ENCODE results near the gene IL17RA.
"Not testable (repeated sequence)": the region's sequence is repeated elsewhere in the genome, so short reads cannot be mapped to it uniquely, and the experiment has no call there.

Gene IL17RA

GRCh38 chr22:17084554-17085276, at the start of gene IL17RA:
TSS of gene IL17RA (plus strand) at chr22:17085000. CDS start at chr22:17085092, 92 bp downstream.
- peak; percentile 78 to 92 (median 88) for DNase-seq (ENCODE audit: low read depth in 3 of 3, low spot score in 1 of 3)

GRCh38 chr22:17035246-17035645, 49.6 kb upstream of the IL17RA start:
- DNase-seq (ENCODE audit: low read depth in 3 of 3, low spot score in 1 of 3): no peak

GRCh38 chr22:17035976-17036841, 48.6 kb upstream of the IL17RA start:
- DNase-seq (ENCODE audit: low read depth in 3 of 3, low spot score in 1 of 3): not testable (repeated sequence)

GRCh38 chr22:17036842-17037711, 47.7 kb upstream of the IL17RA start:
- DNase-seq (ENCODE audit: low read depth in 3 of 3, low spot score in 1 of 3): not testable (repeated sequence)

- no peak for DNase-seq (ENCODE audit: low read depth in 3 of 3, low spot score in 1 of 3)
Measured at GRCh38 chr22:17043521-17043920, 41.3 kb upstream of the IL17RA start.

- no peak for DNase-seq (ENCODE audit: low read depth in 3 of 3, low spot score in 1 of 3)
Measured at GRCh38 chr22:17046566-17047348, 38.0 kb upstream of the IL17RA start.

GRCh38 chr22:17047656-17048055, 37.1 kb upstream of the IL17RA start:
- no peak for DNase-seq (ENCODE audit: low read depth in 3 of 3, low spot score in 1 of 3)

GRCh38 chr22:17056058-17056457, 28.7 kb upstream of the IL17RA start:
- DNase-seq (ENCODE audit: low read depth in 3 of 3, low spot score in 1 of 3): no peak

- DNase-seq (ENCODE audit: low read depth in 3 of 3, low spot score in 1 of 3): no peak
Measured at GRCh38 chr22:17056807-17057206, 28.0 kb upstream of the IL17RA start.

GRCh38 chr22:17057959-17058814, 26.6 kb upstream of the IL17RA start:
- peak in 1 of 3 donors; percentile 21 for DNase-seq (ENCODE audit: low read depth in 3 of 3, low spot score in 1 of 3)

- no peak for DNase-seq (ENCODE audit: low read depth in 3 of 3, low spot score in 1 of 3)
Measured at GRCh38 chr22:17060126-17060525, 24.7 kb upstream of the IL17RA start.

- DNase-seq (ENCODE audit: low read depth in 3 of 3, low spot score in 1 of 3): no peak
Measured at GRCh38 chr22:17063411-17064106, 21.2 kb upstream of the IL17RA start.

GRCh38 chr22:17064498-17065100, 20.2 kb upstream of the IL17RA start:
- no peak for DNase-seq (ENCODE audit: low read depth in 3 of 3, low spot score in 1 of 3)

- DNase-seq (ENCODE audit: low read depth in 3 of 3, low spot score in 1 of 3): no peak
Measured at GRCh38 chr22:17065433-17065832, 19.4 kb upstream of the IL17RA start.

- no peak for DNase-seq (ENCODE audit: low read depth in 3 of 3, low spot score in 1 of 3)
Measured at GRCh38 chr22:17072877-17073276, 11.9 kb upstream of the IL17RA start.

GRCh38 chr22:17074648-17075002, 10.2 kb upstream of the IL17RA start:
- no peak for DNase-seq (ENCODE audit: low read depth in 3 of 3, low spot score in 1 of 3)

GRCh38 chr22:17077255-17077654, 7.5 kb upstream of the IL17RA start:
- DNase-seq (ENCODE audit: low read depth in 3 of 3, low spot score in 1 of 3): no peak

- no peak for DNase-seq (ENCODE audit: low read depth in 3 of 3, low spot score in 1 of 3)
Measured at GRCh38 chr22:17079572-17079971, 5.2 kb upstream of the IL17RA start.

- DNase-seq (ENCODE audit: low read depth in 3 of 3, low spot score in 1 of 3): no peak
Measured at GRCh38 chr22:17083255-17083654, 1.5 kb upstream of the IL17RA start.

Data from stimulated activated CD4-positive, alpha-beta T cell treated with anti-CD3 and anti-CD28 coated beads, TNF-alpha, amount 100 ng/mL, for 1 hour (primary cell).